ENCODE results near the gene TMEM233.

- TF ChIP-seq CTCF (conservative IDR thresholded peaks at IDR 0.05; ENCODE audit: low read depth in 2 of 2) (no peak), POLR2AphosphoS5 (IDR thresholded peaks at IDR 0.05; ENCODE audit: low read depth) (no peak), EZH2 (IDR thresholded peaks at IDR 0.05; ENCODE audit: low read depth, unreplicated experiment) (no peak)
Measured at GRCh38 chr12:119589634-119590033, 3.9 kb upstream of the TMEM233 start.

Measured in GM23338 (cell line).